Iris pigment epithelial cell (primary cell): ENCODE results near the gene CHRNA9.
"Not testable (repeated sequence)": the region's sequence is repeated elsewhere in the genome, so short reads cannot be mapped to it uniquely, and the experiment has no call there.

ENCODE experiments used
- DNase-seq: peaks from one replicate; pipeline ENCODE4 v3.0.0-alpha.2; 2011; ENCODE audit warnings: low read depth

CHRNA9 gene, protein sequence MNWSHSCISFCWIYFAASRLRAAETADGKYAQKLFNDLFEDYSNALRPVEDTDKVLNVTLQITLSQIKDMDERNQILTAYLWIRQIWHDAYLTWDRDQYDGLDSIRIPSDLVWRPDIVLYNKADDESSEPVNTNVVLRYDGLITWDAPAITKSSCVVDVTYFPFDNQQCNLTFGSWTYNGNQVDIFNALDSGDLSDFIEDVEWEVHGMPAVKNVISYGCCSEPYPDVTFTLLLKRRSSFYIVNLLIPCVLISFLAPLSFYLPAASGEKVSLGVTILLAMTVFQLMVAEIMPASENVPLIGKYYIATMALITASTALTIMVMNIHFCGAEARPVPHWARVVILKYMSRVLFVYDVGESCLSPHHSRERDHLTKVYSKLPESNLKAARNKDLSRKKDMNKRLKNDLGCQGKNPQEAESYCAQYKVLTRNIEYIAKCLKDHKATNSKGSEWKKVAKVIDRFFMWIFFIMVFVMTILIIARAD

DNA sequence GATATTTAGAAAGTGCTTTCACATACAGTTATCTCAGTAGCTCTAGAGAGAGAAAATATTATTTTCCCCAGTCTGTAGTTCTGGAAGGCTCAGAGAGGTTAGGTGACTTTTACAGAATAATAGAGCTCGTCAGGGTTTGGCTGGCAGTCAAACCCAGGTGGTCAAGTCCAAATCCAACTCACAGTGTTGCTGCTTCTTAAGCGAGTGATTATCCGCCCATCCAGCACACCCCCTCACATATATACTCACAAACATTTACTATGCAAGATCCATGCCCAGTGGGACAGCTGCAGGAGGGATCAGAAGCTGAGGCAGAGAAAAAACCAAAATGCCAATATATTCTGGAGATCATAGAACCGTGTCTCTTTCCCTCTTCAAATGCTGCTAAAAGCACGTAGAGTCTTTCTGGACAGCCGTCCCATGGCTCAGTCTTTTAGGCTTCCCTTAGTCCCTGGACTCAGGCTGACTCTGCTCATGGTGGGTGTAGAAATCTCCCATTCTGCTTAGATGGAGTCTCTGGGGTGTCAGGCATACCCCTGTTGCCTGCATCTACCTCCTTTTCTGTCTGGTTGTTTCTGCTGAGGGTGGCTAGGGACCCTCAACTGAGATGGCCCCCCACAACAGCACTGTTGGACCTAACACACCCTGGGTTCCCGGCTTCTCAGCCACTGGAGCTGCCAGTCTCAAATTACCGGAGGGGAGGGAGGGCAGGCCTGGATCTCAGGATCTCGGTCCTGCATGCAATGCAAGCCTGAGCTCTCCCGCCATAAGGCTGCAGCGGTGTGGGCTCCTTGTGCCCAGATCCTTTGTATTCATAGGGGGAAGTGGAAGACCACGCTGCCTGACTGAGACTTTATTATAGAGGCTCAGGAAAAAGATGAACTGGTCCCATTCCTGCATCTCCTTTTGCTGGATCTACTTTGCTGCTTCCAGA is at the start of gene CHRNA9:
Gene CHRNA9 (plus strand): TSS at position 743 of the 934 bp plus-strand sequence. CDS start 135 bp downstream, at position 878.
- DNase-seq: no peak

DNA sequence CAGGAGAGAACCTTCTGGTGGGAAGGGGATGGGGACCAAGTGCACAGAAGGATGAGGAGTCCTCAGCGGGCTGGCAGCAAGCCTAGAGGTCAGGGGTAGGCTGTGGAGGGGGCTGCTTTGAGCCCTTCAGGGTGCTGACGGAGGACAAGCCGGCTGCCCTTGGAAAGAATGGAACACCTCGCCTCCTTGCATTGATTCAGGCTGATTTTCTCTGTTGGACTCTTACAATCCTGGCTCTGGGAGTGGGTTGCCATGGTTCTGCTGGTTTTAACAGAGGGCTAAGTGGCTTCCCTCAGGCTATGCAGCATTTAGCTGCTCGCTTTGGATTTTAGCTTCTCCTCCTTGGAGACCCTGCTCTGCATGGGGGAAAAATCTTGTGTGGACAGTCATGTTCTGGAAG is 49.4 kb upstream of the CHRNA9 start:
- DNase-seq: no peak

DNA sequence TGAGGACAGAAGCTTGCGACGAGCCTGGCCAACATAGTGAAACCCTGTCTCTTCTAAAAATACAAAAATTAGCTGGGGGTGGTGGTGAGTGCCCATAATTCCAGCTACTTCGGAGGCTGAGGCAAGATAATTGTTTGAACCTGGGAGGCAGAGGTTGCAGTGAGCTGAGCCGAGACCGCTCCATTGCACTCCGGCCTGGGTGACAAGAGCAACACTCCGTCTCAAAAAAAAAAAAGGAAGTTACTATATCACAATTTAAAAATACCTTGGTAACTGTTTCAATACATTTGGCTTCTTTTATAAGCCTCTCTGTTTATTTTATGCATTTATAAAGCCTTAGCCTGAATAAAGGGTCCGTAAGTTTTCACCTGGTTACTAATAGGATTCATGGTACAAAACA is 46.6 kb upstream of the CHRNA9 start:
- no peak for DNase-seq

DNA sequence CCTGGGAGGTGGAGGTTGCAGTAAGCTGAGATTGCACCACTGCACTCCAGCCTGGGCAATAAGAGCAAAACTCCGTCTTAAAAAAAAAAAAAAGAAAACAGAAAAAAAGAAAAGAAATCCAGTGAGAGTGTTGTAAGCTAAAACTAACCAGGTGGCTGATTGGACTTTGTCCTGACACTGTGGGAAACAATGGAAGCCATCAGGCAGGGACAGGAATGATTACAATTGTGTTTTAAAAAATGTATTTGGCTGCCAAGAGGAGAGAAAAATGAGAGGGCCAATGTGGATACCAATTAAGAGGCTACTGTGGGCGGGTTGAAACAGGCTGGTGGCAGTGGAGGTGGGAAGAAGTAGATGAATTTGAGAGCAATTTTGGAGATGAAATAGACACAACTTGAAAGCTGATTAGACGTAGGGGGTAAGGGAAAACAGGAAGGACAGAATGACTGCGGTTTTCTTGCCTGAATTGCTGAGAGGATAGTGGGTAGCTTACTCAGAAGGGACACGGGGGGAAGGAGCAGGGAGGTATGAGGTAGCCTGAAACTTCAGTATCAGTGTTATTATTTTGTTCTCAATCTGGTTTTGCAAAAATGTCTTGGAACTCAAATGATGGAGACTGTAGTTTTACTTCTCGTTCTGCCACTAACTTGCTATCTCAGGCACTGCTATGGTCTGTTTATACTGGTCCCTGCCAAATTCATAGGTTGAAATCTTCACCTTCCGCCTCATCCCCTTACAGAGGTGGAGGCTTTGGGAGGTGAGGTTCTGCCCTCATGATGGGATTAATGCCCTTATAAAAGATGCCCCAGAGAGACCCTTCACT is 45.6 kb upstream of the CHRNA9 start:
- DNase-seq: peak; percentile 32

DNA sequence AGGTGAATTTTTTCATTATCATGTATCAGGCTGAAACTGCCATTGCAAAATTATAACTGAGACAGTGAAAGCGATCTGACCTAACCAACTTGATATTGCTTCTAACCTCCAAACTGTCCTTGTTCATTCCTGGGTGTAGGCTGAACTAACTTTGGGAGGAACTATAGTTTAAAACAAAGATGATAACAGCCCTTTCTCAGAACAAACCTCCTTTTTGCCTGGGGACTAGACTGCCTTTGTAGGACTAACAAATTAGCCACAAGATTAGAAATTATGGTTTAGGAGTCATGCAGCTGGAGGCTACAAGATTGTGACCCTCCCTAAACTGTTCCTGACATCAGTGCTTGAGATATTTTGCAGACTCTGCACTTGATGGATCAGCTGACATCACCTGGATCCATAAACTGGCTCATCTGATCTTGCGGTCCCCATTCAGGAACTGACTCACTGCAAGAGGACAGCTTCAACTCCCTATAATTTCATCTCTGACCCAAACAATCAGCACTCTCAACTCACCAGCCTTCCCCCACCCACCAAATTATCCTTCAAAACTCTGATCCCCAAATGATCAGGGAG is 44.4 kb upstream of the CHRNA9 start:
- DNase-seq: peak; percentile 33

DNA sequence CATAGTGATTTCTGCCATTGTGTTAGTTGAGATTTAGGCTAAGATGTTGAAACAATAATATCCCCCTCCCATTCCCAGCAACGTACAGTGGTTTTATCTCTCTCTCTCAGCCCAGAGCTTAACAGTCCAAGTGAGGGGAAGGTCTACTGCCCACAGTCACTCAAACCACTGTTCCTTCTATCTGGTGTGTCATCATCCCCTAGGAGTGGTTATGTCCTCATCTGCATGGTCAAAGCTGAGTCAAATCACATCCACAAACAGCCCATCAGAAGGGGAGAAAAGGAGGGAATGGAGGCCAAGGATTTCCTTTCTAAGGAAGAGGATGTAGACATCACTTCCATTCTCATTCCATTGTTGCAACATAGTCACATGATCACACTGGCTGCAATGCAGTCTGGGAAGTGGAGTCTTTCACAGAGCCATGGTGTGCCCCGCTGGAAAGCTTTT is 42.8 kb upstream of the CHRNA9 start:
- peak; percentile 52 for DNase-seq

DNA sequence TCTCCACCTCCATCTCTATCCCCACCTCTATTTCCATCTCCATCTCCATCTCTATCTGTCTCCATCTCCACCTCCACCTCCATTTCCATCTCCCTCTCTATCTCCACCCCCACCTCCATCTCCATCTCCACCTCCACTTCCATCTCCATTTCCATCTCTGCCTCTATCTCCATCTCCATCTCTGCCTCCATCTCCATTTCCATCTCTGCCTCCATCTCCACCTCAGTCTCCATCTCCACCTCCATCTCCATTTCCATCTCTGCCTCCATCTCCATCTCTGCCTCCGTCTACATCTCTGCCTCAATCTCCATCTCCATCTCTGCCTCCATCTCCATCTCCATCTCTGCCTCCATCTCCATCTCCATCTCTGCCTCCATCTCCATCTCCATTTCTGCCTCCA is 40.8 kb upstream of the CHRNA9 start:
- DNase-seq: no peak

DNA sequence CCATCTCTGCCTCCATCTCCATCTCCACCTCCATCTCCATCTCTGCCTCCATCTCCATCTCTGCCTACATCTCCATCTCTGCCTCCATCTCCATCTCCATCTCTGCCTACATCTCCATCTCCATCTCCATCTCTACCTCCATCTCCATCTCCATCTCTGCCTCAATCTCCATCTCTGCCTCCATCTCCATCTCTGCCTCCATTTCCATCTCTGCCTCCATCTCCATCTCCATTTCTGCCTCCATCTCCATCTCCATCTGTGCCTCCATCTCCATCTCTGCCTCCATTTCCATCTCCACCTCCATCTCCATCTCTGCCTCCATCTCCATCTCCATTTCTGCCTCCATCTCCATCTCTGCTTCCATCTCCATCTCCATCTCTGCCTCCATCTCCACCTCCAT is 40.1 kb upstream of the CHRNA9 start:
- not testable (repeated sequence) for DNase-seq

DNA sequence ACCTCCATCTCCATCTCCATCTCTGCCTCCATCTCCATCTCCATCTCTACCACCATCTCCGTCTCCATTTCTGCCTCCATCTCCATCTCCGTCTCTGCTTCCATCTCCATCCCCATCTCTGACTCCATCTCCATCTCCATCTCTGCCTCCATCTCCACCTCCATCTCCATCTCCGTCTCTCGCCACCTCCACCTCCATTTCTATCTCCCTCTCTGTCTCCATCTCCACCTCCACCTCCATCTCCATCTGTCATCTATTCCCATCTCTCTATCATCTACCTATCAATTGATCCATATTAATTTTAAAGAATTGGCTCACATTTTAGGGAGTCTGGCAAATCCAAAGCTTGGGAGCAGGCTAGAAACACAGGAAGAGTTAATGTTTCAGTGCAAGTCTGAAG is 39.6 kb upstream of the CHRNA9 start:
- no peak for DNase-seq

DNA sequence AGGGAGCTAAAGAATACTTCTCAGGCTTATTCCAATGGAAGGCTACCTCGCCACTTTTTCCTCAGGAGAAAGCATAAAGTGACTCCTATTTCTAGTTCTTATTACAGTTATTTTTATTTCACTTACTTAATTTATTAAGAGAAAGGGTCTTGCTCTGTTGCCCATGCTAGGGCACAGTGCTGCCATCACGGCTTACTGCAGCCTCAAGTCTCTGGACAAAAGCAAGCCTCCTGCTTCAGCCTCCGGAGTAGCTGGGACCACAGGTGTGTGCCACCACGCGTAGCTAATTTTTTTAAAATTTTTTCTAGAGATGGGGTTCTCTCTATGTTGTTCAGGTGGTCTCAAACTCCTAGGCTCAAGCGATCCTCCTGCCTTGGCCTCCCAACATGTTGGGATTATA is 36.0 kb upstream of the CHRNA9 start:
- no peak for DNase-seq

DNA sequence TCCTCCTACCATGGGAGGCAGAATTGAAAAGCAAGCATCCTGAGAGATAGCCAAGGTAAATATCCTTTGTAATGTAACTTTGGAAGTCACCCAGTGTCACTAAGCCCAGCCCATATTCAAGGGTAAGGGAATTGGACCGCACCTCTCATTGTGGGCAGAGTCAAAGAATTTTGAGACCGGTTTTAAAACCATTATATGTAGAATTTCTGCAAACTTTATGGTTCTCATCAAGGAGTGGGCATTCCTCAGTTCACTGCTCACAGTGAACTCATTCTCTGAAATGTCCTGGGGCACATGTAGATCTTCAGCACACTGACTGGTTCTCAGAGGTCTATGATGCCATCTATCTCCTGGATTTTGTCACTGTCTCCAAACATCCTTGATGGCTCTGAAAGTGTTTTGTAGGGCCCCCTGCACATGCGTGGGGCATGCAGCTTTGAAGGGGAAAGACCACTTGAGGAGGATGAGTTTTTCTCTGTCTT is 35.3 kb upstream of the CHRNA9 start:
- DNase-seq: no peak

DNA sequence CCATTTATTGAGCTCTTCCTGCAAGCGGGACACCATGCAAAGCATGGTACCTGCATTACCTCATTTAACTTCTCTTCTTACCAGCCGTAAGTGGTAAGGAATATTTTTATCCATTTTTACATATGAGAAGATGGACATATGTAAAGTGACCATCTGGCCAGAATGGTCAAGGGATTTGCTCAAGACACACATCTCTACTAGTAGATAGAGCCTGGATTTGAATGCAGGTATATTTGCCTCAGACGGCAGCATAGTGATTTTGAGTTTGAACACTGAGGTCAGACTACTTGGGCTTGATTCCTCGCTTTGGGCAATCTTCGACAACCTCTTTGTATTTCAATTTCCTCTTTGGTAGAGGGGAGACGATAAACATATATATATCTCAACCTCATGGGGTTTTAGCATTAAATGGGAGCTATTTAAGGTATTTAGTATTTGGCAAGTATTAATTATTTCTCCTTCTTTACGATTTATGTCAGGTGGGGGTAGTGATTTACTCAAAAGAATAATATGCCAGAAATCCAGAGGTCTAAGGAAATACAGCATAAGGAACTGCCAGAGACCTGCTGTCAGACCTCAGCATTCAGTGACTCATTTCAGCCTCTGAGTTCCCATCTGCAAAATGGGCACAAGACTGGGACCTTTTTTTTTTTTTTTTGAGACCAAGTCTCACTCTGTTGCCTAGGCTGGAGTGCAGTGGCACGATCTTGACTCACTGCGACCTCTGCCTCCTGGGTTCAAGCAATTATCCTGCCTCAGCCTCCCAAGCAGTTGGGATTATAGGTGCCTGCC is 34.6 kb upstream of the CHRNA9 start:
- no peak for DNase-seq

DNA sequence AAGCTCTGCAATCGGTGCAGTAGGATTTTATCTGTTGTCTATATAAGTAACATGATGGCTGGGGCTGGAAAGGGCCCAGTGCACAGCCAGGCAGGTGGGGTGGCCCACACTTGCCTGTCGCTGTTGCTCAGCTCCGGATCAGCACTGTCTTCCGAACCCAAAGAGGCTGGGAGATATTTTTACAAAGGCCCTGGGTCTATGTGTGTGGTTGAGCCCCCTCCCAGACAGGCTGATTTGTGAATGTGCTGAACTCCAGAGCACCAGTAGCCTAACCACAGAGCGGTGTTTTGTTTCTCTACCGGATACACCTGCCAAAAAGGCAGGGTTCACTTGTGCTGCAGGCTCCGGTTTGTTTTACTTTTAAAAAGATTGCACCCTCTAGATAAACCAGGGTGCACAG is 33.5 kb upstream of the CHRNA9 start:
- DNase-seq: no peak

DNA sequence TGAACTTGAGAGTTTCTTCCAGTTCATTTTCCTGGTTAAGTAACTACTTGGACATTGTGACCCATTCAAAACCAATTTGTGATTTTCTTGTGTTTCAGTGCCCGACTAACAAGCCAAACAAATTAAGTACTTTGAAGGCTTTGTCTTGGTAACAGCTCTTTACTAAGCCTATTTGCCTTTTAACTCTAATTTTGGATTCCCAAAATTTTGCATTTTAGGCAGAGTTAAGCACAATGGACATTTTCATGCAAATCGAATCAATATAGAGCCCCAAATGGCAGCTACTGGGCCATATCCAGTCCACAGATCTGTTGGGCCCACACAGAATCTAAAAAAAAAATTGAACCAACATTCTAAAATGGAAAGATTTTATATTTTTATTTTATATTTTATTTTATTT is 31.4 kb upstream of the CHRNA9 start:
- no peak for DNase-seq

DNA sequence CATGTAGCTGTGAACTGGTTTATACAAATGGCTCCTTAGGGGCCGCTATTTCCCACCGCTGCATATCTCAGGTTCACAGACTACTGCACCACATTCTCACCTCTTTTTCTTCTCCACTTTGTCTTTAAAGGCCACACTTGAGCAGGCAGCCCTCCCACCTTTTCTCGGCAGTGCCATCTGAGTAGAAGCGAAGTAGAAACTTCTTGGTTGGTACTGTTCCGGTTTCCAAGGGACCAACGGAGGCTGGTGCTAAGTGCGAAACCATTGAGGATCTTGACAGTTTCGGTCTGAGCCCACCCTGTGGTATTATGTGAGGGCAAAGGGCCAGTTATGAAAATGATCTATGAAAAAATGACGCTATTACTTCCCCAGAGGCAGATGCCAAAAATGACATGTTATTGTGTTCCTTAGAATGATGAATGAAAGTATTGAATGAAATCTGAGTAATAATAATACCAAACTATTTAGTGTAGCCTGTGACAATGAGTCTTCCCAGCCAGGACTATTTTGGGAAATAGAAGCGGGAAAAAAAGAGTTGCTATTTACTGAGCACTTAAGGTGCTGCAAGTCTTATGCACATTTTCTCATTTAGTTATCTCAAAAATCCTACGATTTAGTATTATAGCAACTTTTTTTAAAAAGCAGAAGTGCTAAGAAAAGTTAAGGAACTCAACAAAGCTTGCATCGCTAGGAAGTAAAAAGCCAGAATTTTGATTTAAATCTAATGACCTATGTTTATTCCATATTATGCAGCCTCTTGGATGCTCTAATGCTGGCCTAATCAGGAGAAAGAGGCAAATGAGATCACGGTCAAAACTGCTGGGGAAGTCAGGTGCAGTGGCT is 29.6 kb upstream of the CHRNA9 start:
- DNase-seq: no peak

DNA sequence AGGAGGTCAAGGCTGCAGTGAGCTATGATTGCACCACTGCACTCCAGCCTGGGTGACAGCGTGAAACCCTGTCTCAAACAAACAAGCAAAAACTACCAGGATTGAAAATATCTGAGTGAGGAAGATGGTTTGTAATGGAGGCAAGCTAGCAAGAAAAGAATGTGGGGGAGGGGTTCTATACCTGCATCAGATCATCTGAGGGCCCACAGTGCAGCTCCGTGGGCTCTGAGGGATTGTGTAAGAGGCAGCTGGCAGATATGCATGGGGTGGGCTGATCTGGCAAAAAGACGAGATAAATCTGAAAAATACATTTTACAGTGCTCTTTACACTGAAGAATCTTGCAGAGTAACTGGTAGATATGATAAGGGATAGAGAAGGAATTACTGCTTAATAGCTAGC is 28.9 kb upstream of the CHRNA9 start:
- no peak for DNase-seq

DNA sequence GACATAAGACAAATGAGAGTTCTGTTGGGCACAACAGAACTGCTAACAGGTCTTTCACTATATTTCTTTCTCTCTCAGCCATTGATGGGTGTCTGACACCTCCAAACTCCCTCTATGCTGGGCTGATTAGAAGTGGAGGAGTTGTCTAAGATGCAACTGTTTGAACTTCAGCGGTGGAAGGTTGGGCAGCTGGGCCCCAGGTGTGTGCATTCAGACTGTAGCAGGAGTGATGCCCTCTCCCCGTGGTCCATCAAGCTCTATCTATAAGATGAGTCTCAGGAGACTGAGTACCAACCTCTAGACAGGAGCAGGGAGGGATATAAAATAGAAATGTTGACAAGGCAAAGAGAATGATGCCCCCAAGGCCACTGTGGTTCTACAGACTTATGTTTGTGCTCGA is 28.2 kb upstream of the CHRNA9 start:
- DNase-seq: no peak

DNA sequence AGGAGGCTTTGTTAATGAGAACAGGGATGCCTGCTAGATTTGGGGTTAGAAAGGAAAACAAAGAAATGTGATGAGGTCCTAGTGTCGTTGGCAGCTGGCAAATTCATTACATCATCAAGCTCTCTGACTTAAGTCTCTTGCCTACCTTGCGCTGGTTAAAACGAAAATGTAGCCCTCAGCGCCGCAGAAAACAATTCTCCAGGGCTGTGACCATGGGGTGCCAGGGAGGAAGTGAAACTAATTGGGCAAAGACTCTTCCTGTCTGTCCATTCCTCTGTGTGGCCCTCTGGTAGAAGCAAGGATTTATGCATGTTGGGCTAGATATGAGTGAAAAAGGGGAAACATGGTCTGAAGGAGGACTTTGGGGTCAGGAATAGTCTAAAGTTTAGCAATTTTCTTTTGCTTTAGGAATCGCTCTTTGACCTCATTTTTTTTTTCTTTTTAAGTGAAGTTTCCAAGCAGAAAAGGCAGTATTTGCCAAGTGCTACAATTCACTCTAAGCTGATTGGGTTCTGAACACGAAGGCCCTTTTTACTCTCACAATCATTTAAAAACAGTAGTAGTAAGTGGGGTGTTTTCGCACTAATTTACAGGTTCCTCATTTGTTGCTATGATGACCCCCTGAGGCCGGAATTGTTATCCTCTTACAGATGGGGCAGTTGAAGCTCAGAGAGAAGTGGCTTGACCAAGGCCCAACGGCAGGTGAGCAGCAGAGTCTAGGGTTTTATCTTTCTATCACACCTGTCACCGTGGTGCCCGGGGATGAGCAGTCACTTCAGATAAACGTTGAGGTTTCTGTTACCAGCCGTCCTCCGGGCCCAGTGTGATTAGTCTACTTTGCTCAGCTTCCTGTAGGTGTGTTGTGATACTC is 27.3 kb upstream of the CHRNA9 start:
- no peak for DNase-seq
